Left colon (tissue), 2 donors: ENCODE results near the gene SALL1. TPM values are rescaled to one million over a fixed set of nuclear protein-coding genes. Genes with fewer than 3 reads are reported as not detected.

Experiments used
- ATAC-seq: fragments of 200-7000 bp; cut with Tn5 transposase; one replicate; pipeline ENCODE4 v1.9.1; 2020; ENCODE audit warnings: mild to moderate bottlenecking, moderate library complexity
- DNase-seq, 2 donors: peaks; one replicate each; pipeline ENCODE4 v3.0.0-alpha.2; 2020
- intact Hi-C, 2 donors: fragments of 100-400 bp; cut with DNase I in 1 of 2; cut with micrococcal nuclease in 1 of 2; formaldehyde crosslinking; loops; one replicate each; pipeline versions ENCODE4 v1.11.2 to v1.14.0; 2022; cut with DNase I, micrococcal nuclease
- total RNA-seq, 2 donors: library from RNA; stranded (reverse); fragmentation: NEBNext Ultra II Directional; extraction: Animal tissue kit (Norgen Biotek cat#: 25700); gene quantifications; one replicate each; pipeline ENCODE4 v1.2.1, GENCODE V29; 2021
- donor health status: DM: no; HTN: no; CAD: no.
- donor health status: DM: yes; HTN: yes; CAD: no.

The SALL1 gene
- total RNA-seq, 2 donors from 2014 or later, result 1.6 to 2.0 TPM

- no peak for ATAC-seq
- intact Hi-C loops, result no loop called here
- no peak for DNase-seq
These were observed 8.8 kb upstream of the SALL1 start for GRCh38 chr16:51159865-51160264.

GRCh38 chr16:51159296-51159695 is 8.2 kb upstream of the SALL1 start:
- DNase-seq (no peak), ATAC-seq (no peak)
- intact Hi-C loops, result no loop called here

- intact Hi-C loops, result no loop called here
- DNase-seq (no peak), ATAC-seq (no peak)
These were observed 6.6 kb upstream of the SALL1 start for GRCh38 chr16:51157698-51158097.

GRCh38 chr16:51156807-51157200 is 5.7 kb upstream of the SALL1 start:
- DNase-seq, result no peak
- intact Hi-C loops, result no loop called here
- no peak for ATAC-seq

GRCh38 chr16:51155820-51156806 is 5.0 kb upstream of the SALL1 start:
- intact Hi-C loops, result no loop called here
- ATAC-seq, result no peak
- no peak for DNase-seq

- DNase-seq (no peak), ATAC-seq (no peak)
- intact Hi-C loops, result no loop called here
These were observed 4.1 kb upstream of the SALL1 start for GRCh38 chr16:51155199-51155607.

GRCh38 chr16:51154271-51155171 is 3.5 kb upstream of the SALL1 start:
- DNase-seq (no peak), ATAC-seq (no peak)
- intact Hi-C loops, result no loop called here

GRCh38 chr16:51153577-51154031 is 2.5 kb upstream of the SALL1 start:
- intact Hi-C loops, result no loop called here
- no peak for DNase-seq
- ATAC-seq, result no peak

GRCh38 chr16:51152691-51153576 is 1.9 kb upstream of the SALL1 start:
- ATAC-seq (no peak), DNase-seq (no peak)
- intact Hi-C loops, result no loop called here

GRCh38 chr16:51151961-51152663 is 1.0 kb upstream of the SALL1 start:
- intact Hi-C loops, result no loop called here
- peak; percentile 18 for ATAC-seq
- peak in 1 of 2 donors; percentile 25 for DNase-seq

- intact Hi-C loops, result no loop called here
- ATAC-seq (no peak), DNase-seq (no peak)
These were observed 428 bp upstream of the SALL1 start for GRCh38 chr16:51151435-51151960.

GRCh38 chr16:51150165-51150887 is 744 bp downstream of the SALL1 start:
- intact Hi-C loops, result no loop called here
- ATAC-seq (no peak), DNase-seq (no peak)

GRCh38 chr16:51149721-51150164 is 1.3 kb downstream of the SALL1 start:
- intact Hi-C loops, result no loop called here
- no peak for DNase-seq
- no peak for ATAC-seq

- no peak for ATAC-seq
These were observed 1.8 kb downstream of the SALL1 start for GRCh38 chr16:51149251-51149661.

GRCh38 chr16:51148678-51149228 is 2.3 kb downstream of the SALL1 start:
- ATAC-seq, result no peak
- intact Hi-C loops, result no loop called here
- no peak for DNase-seq

More at GRCh38 chr16:51149251-51149661, 1.8 kb downstream of the SALL1 start:
- intact Hi-C loops, result no loop called here
- DNase-seq, result no peak

- intact Hi-C loops, result no loop called here
- no peak for DNase-seq
- ATAC-seq, result no peak
These were observed 3.0 kb downstream of the SALL1 start for GRCh38 chr16:51147776-51148677.
